ENCODE results near the gene KCNMB2. TPM values are rescaled to one million over a fixed set of nuclear protein-coding genes. Genes with fewer than 3 reads are reported as not detected.

The KCNMB2 gene
- total RNA-seq, 1 donor from 2014 or later: not detected

DNA sequence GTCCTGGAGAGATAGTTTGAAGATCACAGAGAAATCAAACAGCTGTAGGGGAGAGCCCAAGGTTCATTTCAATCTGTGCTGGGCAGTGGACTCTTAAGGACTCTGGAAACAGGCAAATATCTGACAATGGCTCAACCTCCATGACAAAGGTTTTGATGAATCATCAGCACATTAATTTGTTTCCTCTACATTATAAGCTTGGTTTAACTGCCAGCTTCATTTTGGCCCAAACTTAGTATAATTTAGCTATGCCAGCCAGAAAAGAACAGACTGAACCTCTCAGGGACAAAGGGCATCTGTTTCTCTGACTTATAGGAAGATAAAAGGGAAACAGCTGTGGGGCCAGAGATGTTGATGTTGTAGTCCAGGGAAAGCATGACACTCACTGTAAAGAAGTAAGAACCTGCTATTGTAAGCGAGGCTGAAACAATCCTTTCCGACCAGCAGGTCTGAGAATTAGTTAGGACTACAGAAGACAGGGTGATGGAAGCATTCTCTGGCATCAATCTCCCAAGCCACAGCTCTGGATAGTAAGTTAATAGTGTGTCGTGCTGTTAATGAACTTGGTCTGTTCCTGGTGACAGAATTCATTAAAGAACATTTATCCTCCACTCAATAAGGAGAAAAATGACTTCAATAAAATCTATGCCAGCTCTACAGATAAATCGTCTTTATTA is 110.1 kb downstream of the KCNMB2 start:
- no peaks in the 10 kb centered on the region for H3K4me1 Mint-ChIP-seq (ENCODE audit: low read depth)
- no peak overlapping the region for H3K27ac Mint-ChIP-seq
- DNase-seq (ENCODE audit: low spot score): no peak
- intact Hi-C loops (cut with micrococcal nuclease): no loop called here
- no peak overlapping the region for H3K4me3 Mint-ChIP-seq (ENCODE audit: low read depth)
- H3K36me3 Mint-ChIP-seq (ENCODE audit: low read depth): no peaks in the 10 kb centered on the region
- no peaks in the 10 kb centered on the region for H3K27me3 Mint-ChIP-seq (ENCODE audit: low read depth)
- H3K9me3 Mint-ChIP-seq: peaks cover 2% of the 10 kb centered on the region

DNA sequence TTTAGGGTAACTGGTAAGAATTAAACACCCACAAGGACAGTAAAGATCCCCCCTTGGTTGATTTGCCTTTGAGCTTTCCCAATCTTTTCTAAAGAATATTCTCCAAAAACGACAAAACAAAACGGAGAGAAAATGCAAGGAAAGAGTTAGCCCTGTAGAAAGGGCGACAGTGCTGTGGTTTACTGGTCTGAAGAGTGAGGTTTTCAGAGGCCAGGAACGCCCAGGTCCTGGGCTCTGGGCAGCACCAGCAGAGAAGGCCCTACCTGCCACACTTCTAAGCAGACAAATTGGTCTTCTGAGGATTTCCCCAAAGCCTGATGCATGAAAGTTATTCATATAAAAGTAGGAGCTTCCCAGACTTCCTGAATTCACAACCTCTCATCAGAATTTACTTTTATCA is 119.3 kb downstream of the KCNMB2 start:
- intact Hi-C loops (cut with micrococcal nuclease): no loop called here
- peaks cover 2% of the 10 kb centered on the region for H3K9me3 Mint-ChIP-seq

DNA sequence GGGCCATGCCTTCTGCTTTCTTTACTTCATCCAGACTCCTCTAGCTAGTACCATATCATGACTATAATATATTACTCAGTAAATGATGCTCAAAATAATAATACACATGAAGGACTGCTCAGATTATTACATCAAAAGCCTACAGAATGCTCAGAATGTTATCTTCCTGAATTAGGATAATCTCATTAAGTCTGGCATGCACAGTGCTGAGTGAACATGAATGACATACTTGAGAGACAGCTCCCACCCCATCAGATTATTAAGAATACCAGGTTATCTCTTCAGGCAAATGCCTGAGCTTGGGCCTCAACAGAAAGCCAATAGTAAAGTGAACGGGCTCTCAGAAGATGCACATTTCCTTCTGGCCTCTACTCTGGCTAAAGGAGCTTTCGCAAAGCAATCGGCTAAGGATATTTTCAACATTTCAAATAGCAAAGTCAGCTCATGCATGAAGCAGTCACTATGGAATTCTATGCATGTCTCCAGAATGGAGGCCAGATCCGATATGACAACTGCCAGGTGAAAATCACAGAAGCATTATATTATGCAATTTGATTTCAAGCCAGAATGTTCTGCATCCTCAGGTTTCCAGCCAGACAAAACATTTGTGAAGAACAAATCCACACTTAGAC is 122.6 kb downstream of the KCNMB2 start:
- no peaks in the 10 kb centered on the region for H3K36me3 Mint-ChIP-seq (ENCODE audit: low read depth)
- H3K9me3 Mint-ChIP-seq: no peaks in the 10 kb centered on the region
- H3K4me3 Mint-ChIP-seq (ENCODE audit: low read depth): no peak overlapping the region
- DNase-seq (ENCODE audit: low spot score): no peak
- no peaks in the 10 kb centered on the region for H3K27me3 Mint-ChIP-seq (ENCODE audit: low read depth)
- intact Hi-C loops (cut with micrococcal nuclease): no loop called here
- H3K4me1 Mint-ChIP-seq (ENCODE audit: low read depth): no peaks in the 10 kb centered on the region
- no peak overlapping the region for H3K27ac Mint-ChIP-seq

More for the DNA sequence above, 119.3 kb downstream of the KCNMB2 start:
- H3K27ac Mint-ChIP-seq: no peak overlapping the region
- H3K4me1 Mint-ChIP-seq (ENCODE audit: low read depth): no peaks in the 10 kb centered on the region
- no peaks in the 10 kb centered on the region for H3K36me3 Mint-ChIP-seq (ENCODE audit: low read depth)
- no peak for DNase-seq (ENCODE audit: low spot score)
- H3K27me3 Mint-ChIP-seq (ENCODE audit: low read depth): no peaks in the 10 kb centered on the region
- H3K4me3 Mint-ChIP-seq (ENCODE audit: low read depth): no peak overlapping the region

DNA sequence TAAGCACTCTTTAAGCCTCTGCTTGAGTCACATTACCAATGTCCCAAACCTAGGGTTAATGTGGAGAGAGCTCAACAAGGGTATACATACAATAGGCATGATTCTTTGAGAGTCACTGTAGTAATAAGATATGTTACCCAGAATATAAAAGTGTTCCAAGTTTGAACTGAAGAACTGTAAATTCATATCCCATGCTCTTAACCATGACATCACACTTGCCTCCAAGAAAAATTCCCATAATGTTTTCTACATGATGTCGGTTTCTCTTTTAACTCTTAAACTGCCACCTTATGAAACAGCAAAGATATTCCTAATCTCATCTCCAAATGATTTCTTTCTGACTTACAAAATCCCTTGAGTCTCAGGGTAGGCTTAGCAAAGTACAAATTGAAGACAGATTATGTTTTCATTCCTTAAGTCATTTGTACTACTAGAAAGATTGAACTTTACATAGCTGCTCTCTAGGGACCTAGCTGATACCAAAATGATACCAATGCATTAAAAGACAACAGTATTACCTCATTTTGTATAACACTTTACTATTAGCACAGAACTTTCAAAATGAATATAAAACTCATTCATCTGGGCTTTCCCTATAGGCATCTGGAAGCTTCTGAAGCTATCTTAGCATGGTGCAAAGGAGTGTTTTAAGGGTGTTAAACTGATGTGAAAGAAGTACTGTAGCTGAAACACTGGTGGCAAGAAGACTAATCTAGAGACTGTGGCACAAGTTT is 127.1 kb downstream of the KCNMB2 start:
- no peaks in the 10 kb centered on the region for H3K9me3 Mint-ChIP-seq
- H3K4me1 Mint-ChIP-seq (ENCODE audit: low read depth): no peaks in the 10 kb centered on the region
- H3K36me3 Mint-ChIP-seq (ENCODE audit: low read depth): no peaks in the 10 kb centered on the region
- no peak overlapping the region for H3K27ac Mint-ChIP-seq
- peaks cover 2% of the 10 kb centered on the region for H3K27me3 Mint-ChIP-seq (ENCODE audit: low read depth)
- intact Hi-C loops (cut with micrococcal nuclease): no loop called here
- H3K4me3 Mint-ChIP-seq (ENCODE audit: low read depth): no peak overlapping the region
- no peak for DNase-seq (ENCODE audit: low spot score)

DNA sequence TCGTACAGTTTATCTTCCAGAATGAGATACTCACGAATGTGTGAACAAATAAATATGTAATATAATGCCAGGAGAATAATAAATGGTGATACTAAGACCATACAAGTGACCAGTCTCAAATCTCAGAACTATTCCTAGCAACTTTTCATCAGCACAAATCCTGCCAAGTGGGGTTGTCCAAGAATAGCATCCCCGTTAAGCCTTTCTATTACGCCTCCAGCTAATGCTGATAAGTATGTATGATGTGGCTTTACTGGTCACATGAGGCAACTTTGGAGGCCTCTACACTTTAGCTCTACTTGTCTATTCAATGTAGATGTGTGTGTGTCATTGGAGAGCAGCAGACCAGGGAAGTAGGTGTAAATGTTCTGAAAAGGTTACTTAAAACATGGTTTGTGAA is 129.5 kb downstream of the KCNMB2 start:
- H3K4me3 Mint-ChIP-seq (ENCODE audit: low read depth): no peak overlapping the region
- intact Hi-C loops (cut with micrococcal nuclease): no loop called here
- DNase-seq (ENCODE audit: low spot score): no peak
- H3K9me3 Mint-ChIP-seq: no peaks in the 10 kb centered on the region
- peaks cover 5% of the 10 kb centered on the region for H3K27me3 Mint-ChIP-seq (ENCODE audit: low read depth)
- H3K36me3 Mint-ChIP-seq (ENCODE audit: low read depth): no peaks in the 10 kb centered on the region
- no peak overlapping the region for H3K27ac Mint-ChIP-seq
- H3K4me1 Mint-ChIP-seq (ENCODE audit: low read depth): peaks cover 5% of the 10 kb centered on the region

DNA sequence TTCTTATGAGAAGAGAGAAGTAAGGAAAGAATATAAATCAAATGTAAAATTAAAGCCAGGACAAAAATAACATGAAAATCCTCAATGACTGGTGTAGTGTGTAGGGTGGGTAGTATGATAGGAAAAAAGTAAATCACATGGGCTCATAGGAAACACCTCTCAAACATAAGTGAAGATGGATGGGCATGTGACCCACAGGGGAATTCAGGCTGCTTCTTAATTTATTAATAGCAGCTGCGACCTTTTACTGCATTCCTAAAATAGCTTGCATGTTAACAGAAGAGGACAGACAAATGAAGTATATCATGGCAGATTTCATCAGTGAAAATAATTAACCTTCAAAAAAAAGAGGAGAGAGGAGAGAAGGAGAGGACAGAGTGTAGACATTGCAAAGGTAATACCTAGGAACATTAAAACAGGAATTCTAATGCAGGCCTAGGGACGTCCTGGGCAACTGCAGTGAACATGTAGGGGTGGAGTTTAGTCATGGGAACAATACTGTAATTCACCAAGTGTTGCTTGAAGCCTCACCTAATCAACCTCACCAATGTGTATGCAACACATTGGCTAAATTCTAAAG is 132.9 kb downstream of the KCNMB2 start:
- no peak for DNase-seq (ENCODE audit: low spot score)
- intact Hi-C loops (cut with micrococcal nuclease): no loop called here

DNA sequence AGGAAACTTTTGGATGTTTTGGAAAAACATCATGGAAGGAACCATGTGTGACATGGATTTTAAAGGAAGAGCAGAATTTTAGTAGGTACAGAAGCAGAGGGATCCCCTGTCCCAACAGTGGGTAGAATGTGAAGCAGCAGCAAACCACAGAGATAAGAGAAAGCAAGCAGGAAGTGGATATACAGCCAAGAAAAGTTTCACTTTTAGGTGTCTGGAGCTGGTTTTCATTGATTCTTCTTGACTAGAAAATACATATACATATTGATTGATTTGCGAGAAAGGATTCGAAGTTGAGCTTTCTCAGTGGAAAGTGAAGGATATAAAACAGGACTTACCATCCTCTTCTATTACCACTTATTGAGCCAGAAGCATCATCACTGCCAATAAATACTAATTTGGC is 133.5 kb downstream of the KCNMB2 start:
- Mint-ChIP-seq H3K27ac (no peak overlapping the region), H3K4me3 (ENCODE audit: low read depth) (no peak overlapping the region), H3K36me3 (ENCODE audit: low read depth) (no peaks in the 10 kb centered on the region), H3K4me1 (ENCODE audit: low read depth) (peaks cover 5% of the 10 kb centered on the region), H3K9me3 (no peaks in the 10 kb centered on the region), H3K27me3 (ENCODE audit: low read depth) (peaks cover 3% of the 10 kb centered on the region)
- intact Hi-C loops (cut with micrococcal nuclease): no loop called here
- no peak for DNase-seq (ENCODE audit: low spot score)

More for the DNA sequence above, 132.9 kb downstream of the KCNMB2 start:
- no peak overlapping the region for H3K4me3 Mint-ChIP-seq (ENCODE audit: low read depth)
- peaks cover 5% of the 10 kb centered on the region for H3K4me1 Mint-ChIP-seq (ENCODE audit: low read depth)
- no peaks in the 10 kb centered on the region for H3K9me3 Mint-ChIP-seq
- H3K27ac Mint-ChIP-seq: no peak overlapping the region
- no peaks in the 10 kb centered on the region for H3K36me3 Mint-ChIP-seq (ENCODE audit: low read depth)
- peaks cover 5% of the 10 kb centered on the region for H3K27me3 Mint-ChIP-seq (ENCODE audit: low read depth)

DNA sequence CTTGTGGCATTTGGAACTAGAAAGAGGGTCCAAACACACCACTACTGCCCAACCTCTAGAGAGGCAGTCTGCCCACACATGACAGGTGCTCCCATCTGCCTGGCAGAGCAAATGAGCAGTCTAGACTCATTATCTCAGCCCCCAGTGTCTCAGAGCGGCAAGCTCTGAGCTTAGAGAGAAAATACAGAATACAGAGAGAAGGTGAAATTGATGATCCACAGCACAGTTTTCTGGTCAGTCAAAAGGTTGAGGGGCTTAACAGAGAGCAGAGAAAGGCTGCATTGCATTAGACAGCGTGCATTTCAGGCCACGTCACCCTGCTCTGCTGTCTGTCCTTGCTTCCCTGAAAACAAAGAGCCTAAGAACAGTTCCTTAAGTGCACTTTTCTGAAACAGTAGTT is 135.1 kb downstream of the KCNMB2 start:
- no peaks in the 10 kb centered on the region for H3K36me3 Mint-ChIP-seq (ENCODE audit: low read depth)
- intact Hi-C loops (cut with micrococcal nuclease): no loop called here
- H3K4me3 Mint-ChIP-seq (ENCODE audit: low read depth): no peak overlapping the region
- H3K4me1 Mint-ChIP-seq (ENCODE audit: low read depth): peaks cover 5% of the 10 kb centered on the region
- no peak overlapping the region for H3K27ac Mint-ChIP-seq
- H3K9me3 Mint-ChIP-seq: no peaks in the 10 kb centered on the region
- no peak for DNase-seq (ENCODE audit: low spot score)
- H3K27me3 Mint-ChIP-seq (ENCODE audit: low read depth): peaks cover 3% of the 10 kb centered on the region

DNA sequence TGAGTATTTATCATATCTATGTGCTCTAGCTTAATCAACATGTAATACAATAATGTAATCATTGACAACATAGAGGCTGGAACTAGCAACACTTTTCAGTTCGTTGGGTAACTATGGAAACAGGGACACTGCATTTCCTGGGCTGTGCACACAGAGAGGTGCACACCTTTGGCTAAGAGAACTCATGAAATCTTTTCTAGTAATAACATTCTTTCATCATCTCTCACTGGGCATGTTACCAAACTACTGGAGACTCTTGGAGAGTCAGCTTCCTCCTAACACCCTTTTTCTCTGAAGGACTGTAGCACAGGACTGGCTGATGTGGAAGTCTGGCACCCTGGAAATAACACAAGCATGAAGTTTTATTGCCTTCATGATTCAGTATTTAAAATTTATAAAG is 135.6 kb downstream of the KCNMB2 start:
- Mint-ChIP-seq H3K27me3 (ENCODE audit: low read depth) (peaks cover 3% of the 10 kb centered on the region), H3K36me3 (ENCODE audit: low read depth) (no peaks in the 10 kb centered on the region), H3K4me1 (ENCODE audit: low read depth) (peaks cover 5% of the 10 kb centered on the region), H3K4me3 (ENCODE audit: low read depth) (no peak overlapping the region), H3K9me3 (no peaks in the 10 kb centered on the region), H3K27ac (no peak overlapping the region)
- intact Hi-C loops (cut with micrococcal nuclease): no loop called here
- no peak for DNase-seq (ENCODE audit: low spot score)

DNA sequence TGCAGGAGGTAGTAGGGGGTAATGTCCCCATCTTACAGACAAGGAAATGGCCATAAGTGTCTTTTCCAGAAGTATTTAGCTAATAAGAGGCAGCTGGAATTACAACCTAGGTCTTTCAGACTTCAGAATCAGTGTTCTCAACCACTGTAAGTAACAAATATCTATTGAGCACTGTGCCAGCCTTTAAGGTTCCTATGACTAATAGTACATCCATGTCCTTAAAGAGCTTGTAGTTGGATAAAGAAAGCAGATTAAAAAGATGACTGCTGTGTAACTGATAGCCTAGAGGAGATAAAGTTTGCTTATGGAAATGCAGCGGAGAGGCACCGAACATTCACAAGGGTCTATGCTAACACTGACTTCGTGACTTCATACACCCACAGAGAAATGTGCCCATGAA is 136.0 kb downstream of the KCNMB2 start:
- H3K9me3 Mint-ChIP-seq: no peaks in the 10 kb centered on the region
- H3K27me3 Mint-ChIP-seq (ENCODE audit: low read depth): peaks cover 3% of the 10 kb centered on the region
- no peaks in the 10 kb centered on the region for H3K36me3 Mint-ChIP-seq (ENCODE audit: low read depth)
- intact Hi-C loops (cut with micrococcal nuclease): no loop called here
- no peak overlapping the region for H3K4me3 Mint-ChIP-seq (ENCODE audit: low read depth)
- H3K4me1 Mint-ChIP-seq (ENCODE audit: low read depth): peaks cover 5% of the 10 kb centered on the region
- no peak for DNase-seq (ENCODE audit: low spot score)
- no peak overlapping the region for H3K27ac Mint-ChIP-seq

DNA sequence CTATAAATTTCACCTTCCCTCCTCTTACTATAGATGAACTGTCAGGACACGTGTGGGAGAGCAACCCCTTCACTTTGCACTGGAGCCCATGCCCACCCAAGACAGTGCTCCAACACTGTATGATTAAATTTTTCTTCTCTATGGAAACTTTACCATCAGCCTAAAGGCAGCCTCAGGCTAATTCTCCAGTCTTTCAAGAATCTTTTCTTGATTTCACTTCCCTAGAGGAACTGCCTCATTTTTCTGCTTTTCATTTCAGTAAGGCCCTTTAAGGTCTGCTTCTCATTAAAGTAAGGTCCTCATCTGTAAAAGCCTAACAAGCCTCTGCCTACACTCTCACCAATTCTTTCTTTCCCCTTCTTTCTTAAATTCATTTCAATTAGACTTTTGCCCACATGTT is 137.3 kb downstream of the KCNMB2 start:
- Mint-ChIP-seq H3K36me3 (ENCODE audit: low read depth) (no peaks in the 10 kb centered on the region), H3K9me3 (no peaks in the 10 kb centered on the region), H3K27me3 (ENCODE audit: low read depth) (peaks cover 3% of the 10 kb centered on the region), H3K4me1 (ENCODE audit: low read depth) (peaks cover 5% of the 10 kb centered on the region), H3K27ac (no peak overlapping the region), H3K4me3 (ENCODE audit: low read depth) (no peak overlapping the region)
- intact Hi-C loops (cut with micrococcal nuclease): no loop called here
- DNase-seq (ENCODE audit: low spot score): no peak

DNA sequence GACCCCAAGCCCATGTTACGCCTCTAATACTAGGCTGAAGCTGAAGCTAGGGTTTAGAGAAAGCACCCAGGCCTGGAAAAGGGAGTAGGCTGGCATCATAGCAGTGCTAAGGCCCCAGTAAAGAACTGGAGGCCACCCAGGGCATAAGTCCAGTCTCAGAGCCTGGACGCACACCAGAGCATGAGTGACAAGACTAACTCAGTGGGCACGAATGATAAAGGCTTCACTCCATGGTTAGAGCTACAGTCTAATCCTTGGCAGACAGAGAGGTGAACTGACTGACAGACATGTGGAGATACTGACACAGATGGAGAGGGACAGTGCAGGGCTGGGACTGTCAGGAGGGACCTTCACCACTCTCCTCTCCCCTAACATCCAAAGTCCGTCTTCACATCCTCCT is 139.8 kb downstream of the KCNMB2 start:
- no peak overlapping the region for H3K27ac Mint-ChIP-seq
- intact Hi-C loops (cut with micrococcal nuclease): no loop called here

More for the DNA sequence above, 139.8 kb downstream of the KCNMB2 start:
- Mint-ChIP-seq H3K4me3 (ENCODE audit: low read depth) (no peak overlapping the region), H3K27me3 (ENCODE audit: low read depth) (no peaks in the 10 kb centered on the region), H3K4me1 (ENCODE audit: low read depth) (no peaks in the 10 kb centered on the region), H3K9me3 (no peaks in the 10 kb centered on the region), H3K36me3 (ENCODE audit: low read depth) (no peaks in the 10 kb centered on the region)
- no peak for DNase-seq (ENCODE audit: low spot score)

Measured in activated T-helper 2 cell treated with anti-CD3 and anti-CD28 coated beads, Interferon-gamma antibody, Interleukin-2, Interleukin-4, amounts not matched to agents 10 μg/mL and 5 μg/mL and 100 μg/mL, durations not matched to agents 14 hours and 24 hours and 36 hours (primary cell).